Keratinocyte (primary cell): ENCODE results near the gene MAP6D1. TPM values are rescaled to one million over a fixed set of nuclear protein-coding genes. Genes with fewer than 3 reads are reported as not detected.

Experiments used
- DNase-seq: peaks from one replicate; pipeline ENCODE4 v3.0.0-alpha.2; 2011; ENCODE audit warnings: low read depth, missing footprints, low spot score
- FAIRE-seq: peaks from 2 replicates; lab custom pipeline; 2011; peaks lifted over from hg19 to GRCh38; lab: Jason Lieb, UNC
- H2AFZ ChIP-seq: 2 replicates; pipeline ENCODE4 v1.6.0; 2012; ENCODE audit warnings: low read length, control low read depth, inconsistent platforms; ENCODE audit not compliant: control insufficient read depth
- H3K27ac ChIP-seq: 2 replicates; pipeline ENCODE4 v1.5.1; 2011; ENCODE audit warnings: low read length; ENCODE audit not compliant: control insufficient read depth, insufficient read depth
- H3K27me3 ChIP-seq: 3 replicates; pipeline ENCODE4 v1.6.0; 2011; ENCODE audit warnings: low read length; ENCODE audit not compliant: control insufficient read depth, insufficient read depth; ENCODE audit errors: extremely low read depth
- H3K36me3 ChIP-seq, 2 experiments: 2 replicates in 1 of 2; 3 replicates in 1 of 2; pipeline ENCODE4 v1.5.1; 2011; ENCODE audit warnings: low read length in 2 of 2, mild to moderate bottlenecking in 1 of 2; ENCODE audit not compliant: control insufficient read depth in 2 of 2, insufficient read depth in 2 of 2; ENCODE audit errors: extremely low read depth in 1 of 2
- H3K4me1 ChIP-seq: 3 replicates; pipeline ENCODE4 v1.5.1; 2011; ENCODE audit warnings: low read length; ENCODE audit not compliant: control insufficient read depth, insufficient read depth; ENCODE audit errors: extremely low read depth
- H3K4me2 ChIP-seq: 3 replicates; pipeline ENCODE4 v1.6.0; 2011; ENCODE audit warnings: low read depth, low read length; ENCODE audit not compliant: control insufficient read depth, insufficient read depth; ENCODE audit errors: extremely low read depth
- H3K4me3 ChIP-seq, 3 experiments: fragments of 200-600 bp in 1 of 3; sonication (generic) in 1 of 3; 2 replicates in 2 of 3; 3 replicates in 1 of 3; pipeline ENCODE4 v1.5.1; 2011 to 2016; ENCODE audit warnings: low read length in 3 of 3, mild to moderate bottlenecking in 3 of 3, control low read depth in 2 of 3, inconsistent platforms in 1 of 3, low read depth in 1 of 3, mixed read lengths in 1 of 3, mixed run types in 1 of 3, moderate library complexity in 1 of 3; ENCODE audit not compliant: control insufficient read depth in 2 of 3, insufficient read depth in 2 of 3; ENCODE audit errors: extremely low read depth in 1 of 3
- H3K79me2 ChIP-seq: 2 replicates; pipeline ENCODE4 v1.6.0; 2012; ENCODE audit warnings: low read length; ENCODE audit not compliant: control insufficient read depth, insufficient read depth
- H3K9ac ChIP-seq: 3 replicates; pipeline ENCODE4 v1.6.0; 2011; ENCODE audit warnings: low read length; ENCODE audit not compliant: control insufficient read depth, insufficient read depth; ENCODE audit errors: extremely low read depth
- H3K9me1 ChIP-seq: 3 replicates; pipeline ENCODE4 v1.6.0; 2011; ENCODE audit warnings: low read length; ENCODE audit not compliant: control insufficient read depth, insufficient read depth; ENCODE audit errors: extremely low read depth
- H3K9me3 ChIP-seq: 2 replicates; pipeline ENCODE4 v1.5.1; 2012; ENCODE audit warnings: low read depth, low read length; ENCODE audit not compliant: control insufficient read depth
- H4K20me1 ChIP-seq: 3 replicates; pipeline ENCODE4 v1.6.0; 2011; ENCODE audit warnings: low read length; ENCODE audit not compliant: control insufficient read depth, insufficient read depth; ENCODE audit errors: extremely low read depth
- CTCF ChIP-seq, 3 experiments: IDR thresholded peaks in 1 of 3; conservative IDR thresholded peaks in 1 of 3; optimal IDR thresholded peaks in 1 of 3; 2 replicates in 2 of 3; 3 replicates in 1 of 3; pipeline versions ENCODE3 to v1.5.1; 2011; ENCODE audit warnings: low read length in 3 of 3, mild to moderate bottlenecking in 3 of 3, moderate library complexity in 2 of 3, control low read depth in 1 of 3, inconsistent platforms in 1 of 3; ENCODE audit not compliant: insufficient read depth in 2 of 3; ENCODE audit errors: extremely low read depth in 1 of 3
- EZH2 ChIP-seq: IDR thresholded peaks from one replicate; pipeline ENCODE4 v1.6.1; 2012; ENCODE audit warnings: inconsistent platforms, mild to moderate bottlenecking, low read length, moderate library complexity
- dilution Hi-C: fragments of 300-500 bp; cut with MboI; formaldehyde crosslinking; loops from one replicate; pipeline ENCODE4 v1.7.0; 2020; ENCODE audit warnings: low sequenced_read_pairs; ENCODE audit not compliant: extremely low pct_ligation_motif_present
- polyA plus RNA-seq, 5 experiments: library from polyadenylated mRNA; depleted of rRNA in 3 of 5; stranded (reverse) in 3 of 5; stranded (forward) in 1 of 5; unstranded in 1 of 5; fragments of >200 nt; gene quantifications; 1 replicate in 1 of 5; 2 replicates in 3 of 5; 3 replicates in 1 of 5; pipeline versions ENCODE4 v1.2.1 to v1.2.3, GENCODE V29; 2011 to 2012; ENCODE audit warnings: missing spikeins in 2 of 5, low read depth in 1 of 5, low replicate concordance in 1 of 5

Gene MAP6D1
- polyA plus RNA-seq, 1 donor (not counting 4 experiments of a cell fraction or from before 2014, with no cell fraction given) = 1.4 TPM

- FAIRE-seq (no peak), DNase-seq (no peak)
- Histone ChIP-seq H3K9me3 (no peaks in the 10 kb centered on the region), H3K27ac (no peak overlapping the region), H3K27me3 (no peaks in the 10 kb centered on the region), H3K36me3 (peaks cover 8 to 15% of the 10 kb centered on the region in 2 experiments), H4K20me1 (no peaks in the 10 kb centered on the region), H3K9me1 (no peaks in the 10 kb centered on the region), H3K79me2 (no peaks in the 10 kb centered on the region), H3K4me1 (peaks cover 11% of the 10 kb centered on the region), H2AFZ (no peak overlapping the region), H3K4me2 (no peak overlapping the region), H3K9ac (no peak overlapping the region), H3K4me3 (no peak overlapping the region)
- TF ChIP-seq EZH2 = no peak
- no peak for TF ChIP-seq CTCF (optimal IDR thresholded peaks at IDR 0.05 in 1 of 3, IDR thresholded peaks at IDR 0.05 in 1 of 3, conservative IDR thresholded peaks at IDR 0.05 in 1 of 3; ENCODE audit: extremely low read depth in 1 of 3, insufficient read depth in 2 of 3, low read length in 3 of 3)
- dilution Hi-C loops = no loop called here
Measured at GRCh38 chr3:183829466-183829865, 4.1 kb upstream of the MAP6D1 start.

- Histone ChIP-seq H3K4me3 (no peak overlapping the region), H3K9ac (no peak overlapping the region), H3K27ac (no peak overlapping the region), H2AFZ (no peak overlapping the region), H3K79me2 (no peaks in the 10 kb centered on the region), H3K4me1 (peaks cover 17% of the 10 kb centered on the region), H3K4me2 (no peak overlapping the region), H3K9me1 (no peaks in the 10 kb centered on the region), H3K27me3 (no peaks in the 10 kb centered on the region), H3K36me3 (peaks cover 5 to 12% of the 10 kb centered on the region in 2 experiments), H4K20me1 (no peaks in the 10 kb centered on the region), H3K9me3 (no peaks in the 10 kb centered on the region)
- no peak for FAIRE-seq
- no peak for DNase-seq
- dilution Hi-C loops = no loop called here
- TF ChIP-seq EZH2 (no peak), CTCF (optimal IDR thresholded peaks at IDR 0.05 in 1 of 3, IDR thresholded peaks at IDR 0.05 in 1 of 3, conservative IDR thresholded peaks at IDR 0.05 in 1 of 3; ENCODE audit: extremely low read depth in 1 of 3, insufficient read depth in 2 of 3, low read length in 3 of 3) (no peak)
Measured at GRCh38 chr3:183828538-183828870, 3.1 kb upstream of the MAP6D1 start.
